ENCODE data around the gene CDK19.
A peak's percentile ranks its signal among the peaks of the same experiment; 100 is the strongest.
"Not testable (repeated sequence)": the region's sequence is repeated elsewhere in the genome, so short reads cannot be mapped to it uniquely, and the experiment has no call there.

The CDK19 gene

DNA sequence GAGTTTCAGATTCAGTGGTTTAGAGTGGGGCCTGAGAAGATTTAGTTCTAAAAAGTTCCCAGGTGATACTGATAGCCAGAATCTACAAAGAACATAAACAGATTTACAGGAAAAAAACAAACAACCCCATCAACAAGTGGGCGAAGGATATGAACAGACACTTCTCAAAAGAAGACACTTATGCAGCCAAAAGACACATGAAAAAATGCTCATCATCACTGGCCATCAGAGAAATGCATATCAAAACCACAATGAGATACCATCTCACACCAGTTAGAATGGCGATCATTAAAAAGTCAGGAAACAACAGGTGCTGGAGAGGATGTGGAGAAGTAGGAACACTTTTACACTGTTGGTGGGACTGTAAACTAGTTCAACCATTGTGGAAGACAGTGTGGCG lies 214.6 kb downstream of the CDK19 start:
- not testable (repeated sequence) for H3K4me1 Mint-ChIP-seq, ATAC-seq, H3K27me3 Mint-ChIP-seq, H3K4me3 Mint-ChIP-seq, H3K27ac Mint-ChIP-seq, H3K9me3 Mint-ChIP-seq
- H3K36me3 Mint-ChIP-seq, result peaks cover 11% of the 10 kb centered on the region

DNA sequence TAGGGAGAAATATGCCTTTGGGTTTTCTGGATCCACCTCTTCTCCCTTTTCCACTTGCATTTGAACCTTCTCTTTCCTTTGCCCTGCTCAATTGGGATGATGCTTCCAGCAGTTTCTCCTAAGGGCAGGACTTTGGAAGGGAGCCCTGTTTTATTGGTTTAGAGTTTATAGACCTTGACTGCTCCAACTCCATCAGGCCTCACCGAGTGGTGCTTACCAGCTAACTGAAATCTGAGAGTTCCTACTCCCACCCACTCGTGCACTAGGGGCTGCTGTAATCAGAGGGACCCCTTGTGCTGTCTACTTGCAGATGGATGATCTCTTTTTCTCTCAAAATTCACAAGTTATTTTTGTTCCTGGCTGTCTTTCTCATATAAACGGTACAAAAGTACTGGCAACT lies 217.5 kb downstream of the CDK19 start:
- H3K9me3 Mint-ChIP-seq, result no peaks in the 10 kb centered on the region
- no peaks in the 10 kb centered on the region for H3K27me3 Mint-ChIP-seq
- H3K4me3 Mint-ChIP-seq, result no peak overlapping the region
- peaks cover 11% of the 10 kb centered on the region for H3K36me3 Mint-ChIP-seq
- no peak for ATAC-seq
- no peak overlapping the region for H3K27ac Mint-ChIP-seq
- no peaks in the 10 kb centered on the region for H3K4me1 Mint-ChIP-seq

DNA sequence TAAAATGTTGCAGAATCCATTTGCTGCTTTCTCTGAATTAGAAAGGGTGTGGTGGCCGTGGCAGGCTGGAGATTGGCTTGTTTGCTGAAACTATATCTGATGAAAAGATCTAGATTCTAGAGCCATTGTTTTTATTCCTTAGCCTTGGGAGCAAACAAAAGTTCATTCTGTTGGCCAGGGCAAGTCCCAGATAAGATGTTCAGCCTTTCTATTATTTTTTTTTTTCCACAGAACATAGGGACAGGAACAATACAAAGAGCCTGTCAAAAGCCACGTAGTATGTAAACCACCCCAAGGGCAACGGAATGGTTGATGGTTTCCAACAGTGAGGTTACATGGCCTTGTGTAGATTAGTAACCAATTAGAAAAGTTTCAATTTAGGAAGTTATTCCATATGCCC lies 218.9 kb downstream of the CDK19 start:
- Mint-ChIP-seq H3K36me3 (peaks cover 11% of the 10 kb centered on the region), H3K4me3 (no peak overlapping the region), H3K27ac (no peak overlapping the region), H3K27me3 (no peaks in the 10 kb centered on the region), H3K4me1 (no peaks in the 10 kb centered on the region), H3K9me3 (no peaks in the 10 kb centered on the region)
- no peak for ATAC-seq

DNA sequence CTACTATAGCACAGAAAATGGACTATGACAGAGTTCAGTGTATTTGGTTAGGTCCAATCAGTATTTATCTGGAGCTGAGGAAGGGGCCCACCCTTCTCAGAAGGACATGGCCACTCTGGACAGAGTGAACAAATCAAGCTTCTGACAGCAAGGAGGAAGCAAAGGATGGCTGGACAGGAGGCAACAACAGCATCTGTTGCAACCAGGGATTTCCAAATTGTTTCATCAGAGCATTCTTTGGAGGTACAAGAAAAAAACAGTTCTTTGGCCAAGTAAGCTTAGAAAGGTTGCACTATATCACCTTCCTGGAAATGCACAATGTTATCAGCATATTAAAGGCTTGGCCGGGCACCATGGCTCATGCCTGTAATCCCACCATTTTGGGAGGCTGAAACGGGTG lies 220.2 kb downstream of the CDK19 start:
- Mint-ChIP-seq H3K27me3 (no peaks in the 10 kb centered on the region), H3K4me1 (peaks cover 9% of the 10 kb centered on the region), H3K9me3 (no peaks in the 10 kb centered on the region), H3K4me3 (no peak overlapping the region), H3K27ac (no peak overlapping the region), H3K36me3 (peaks cover 6% of the 10 kb centered on the region)
- ATAC-seq, result no peak

- no peak for ATAC-seq
- H3K4me1 Mint-ChIP-seq, result peaks cover 23% of the 10 kb centered on the region
- H3K4me3 Mint-ChIP-seq, result no peak overlapping the region
- no peaks in the 10 kb centered on the region for H3K9me3 Mint-ChIP-seq
- H3K27ac Mint-ChIP-seq, result no peak overlapping the region
- H3K27me3 Mint-ChIP-seq, result no peaks in the 10 kb centered on the region
- no peaks in the 10 kb centered on the region for H3K36me3 Mint-ChIP-seq
Observed at GRCh38 chr6:110593637-110594036, 221.6 kb downstream of the CDK19 start.

- H3K27ac Mint-ChIP-seq, result no peak overlapping the region
- ATAC-seq, result no peak
Observed at GRCh38 chr6:110592765-110593164, 222.5 kb downstream of the CDK19 start.

GRCh38 chr6:110590821-110591351 lies 224.4 kb downstream of the CDK19 start:
- Mint-ChIP-seq H3K27ac (peak overlapping the region; percentile 92), H3K4me1 (peaks cover 24% of the 10 kb centered on the region), H3K4me3 (no peak overlapping the region), H3K27me3 (no peaks in the 10 kb centered on the region), H3K9me3 (no peaks in the 10 kb centered on the region), H3K36me3 (no peaks in the 10 kb centered on the region)
- no peak for ATAC-seq

More at GRCh38 chr6:110592765-110593164, 222.5 kb downstream of the CDK19 start:
- no peaks in the 10 kb centered on the region for H3K9me3 Mint-ChIP-seq
- H3K36me3 Mint-ChIP-seq, result no peaks in the 10 kb centered on the region
- no peaks in the 10 kb centered on the region for H3K27me3 Mint-ChIP-seq
- H3K4me1 Mint-ChIP-seq, result peaks cover 24% of the 10 kb centered on the region
- no peak overlapping the region for H3K4me3 Mint-ChIP-seq

DNA sequence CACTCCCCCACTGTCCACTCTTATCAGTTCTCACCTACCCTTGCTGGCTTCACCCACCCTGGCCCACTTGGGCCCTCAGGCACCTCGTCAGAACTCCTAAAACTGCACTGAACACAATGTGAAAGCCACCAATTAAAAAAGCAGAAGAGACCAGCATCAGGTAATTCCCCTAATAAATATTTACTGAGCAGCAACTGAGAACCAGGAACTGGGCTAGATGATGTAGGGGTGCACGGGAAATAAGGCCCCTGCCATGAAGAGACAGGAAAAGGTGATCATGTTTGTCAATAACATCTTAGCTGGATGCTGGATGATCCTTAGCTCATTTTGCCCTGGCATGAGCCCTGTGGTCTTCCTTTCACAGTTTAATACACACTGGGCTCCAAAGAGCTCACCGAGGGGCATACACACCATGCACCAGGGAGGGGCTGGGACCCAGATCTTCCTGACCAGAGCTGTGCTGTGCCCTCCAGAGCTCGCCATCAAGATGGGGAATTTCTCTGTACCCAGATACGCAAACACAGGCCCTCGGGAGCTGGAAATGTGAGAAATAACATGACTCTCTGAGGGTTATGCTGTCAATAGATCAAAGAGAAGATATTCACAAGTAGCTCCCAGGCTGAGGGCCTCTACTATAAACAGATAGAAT lies 225.3 kb downstream of the CDK19 start:
- peak; percentile 98 for ATAC-seq
- H3K4me1 Mint-ChIP-seq, result peaks cover 24% of the 10 kb centered on the region
- H3K27me3 Mint-ChIP-seq, result no peaks in the 10 kb centered on the region
- peak overlapping the region; percentile 36 for H3K4me3 Mint-ChIP-seq
- peak overlapping the region; percentile 92 for H3K27ac Mint-ChIP-seq
- no peaks in the 10 kb centered on the region for H3K9me3 Mint-ChIP-seq
- no peaks in the 10 kb centered on the region for H3K36me3 Mint-ChIP-seq

GRCh38 chr6:110587328-110587727 lies 227.9 kb downstream of the CDK19 start:
- Mint-ChIP-seq H3K36me3 (no peaks in the 10 kb centered on the region), H3K4me3 (no peak overlapping the region), H3K27ac (no peak overlapping the region), H3K27me3 (no peaks in the 10 kb centered on the region), H3K9me3 (no peaks in the 10 kb centered on the region), H3K4me1 (peaks cover 24% of the 10 kb centered on the region)
- ATAC-seq, result no peak

GRCh38 chr6:110581679-110582078 lies 233.6 kb downstream of the CDK19 start:
- Mint-ChIP-seq H3K9me3 (no peaks in the 10 kb centered on the region), H3K4me1 (no peaks in the 10 kb centered on the region), H3K4me3 (no peak overlapping the region), H3K36me3 (no peaks in the 10 kb centered on the region), H3K27ac (no peak overlapping the region), H3K27me3 (no peaks in the 10 kb centered on the region)
- no peak for ATAC-seq

DNA sequence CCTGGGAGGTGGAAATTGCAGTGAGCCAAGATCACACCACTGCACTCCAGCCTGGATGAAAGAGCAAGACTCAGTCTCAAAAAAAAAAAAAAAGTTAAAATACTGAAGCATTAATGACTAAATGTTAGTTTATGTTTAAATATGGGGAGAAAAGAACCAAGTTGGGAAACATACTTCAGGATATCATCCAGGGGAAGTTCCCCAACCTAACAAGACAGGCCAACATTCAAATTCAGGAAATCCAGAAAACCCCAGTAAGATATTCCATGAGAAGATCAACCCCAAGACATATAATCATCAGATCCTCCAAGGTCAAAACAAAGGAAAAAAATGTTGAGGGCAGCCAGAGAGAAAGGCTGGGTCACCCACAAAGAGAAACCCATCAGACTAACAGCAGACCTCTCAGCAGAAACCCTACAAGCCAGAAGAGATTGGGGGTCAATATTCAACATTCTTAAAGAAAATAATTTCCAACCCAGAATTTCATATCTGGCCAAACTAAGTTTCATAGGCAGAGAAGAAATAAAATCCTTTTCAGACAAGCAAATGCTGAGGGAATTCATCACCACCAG lies 237.6 kb downstream of the CDK19 start:
- not testable (repeated sequence) for H3K36me3 Mint-ChIP-seq, H3K9me3 Mint-ChIP-seq, H3K27me3 Mint-ChIP-seq, H3K4me1 Mint-ChIP-seq, H3K27ac Mint-ChIP-seq, H3K4me3 Mint-ChIP-seq, ATAC-seq

DNA sequence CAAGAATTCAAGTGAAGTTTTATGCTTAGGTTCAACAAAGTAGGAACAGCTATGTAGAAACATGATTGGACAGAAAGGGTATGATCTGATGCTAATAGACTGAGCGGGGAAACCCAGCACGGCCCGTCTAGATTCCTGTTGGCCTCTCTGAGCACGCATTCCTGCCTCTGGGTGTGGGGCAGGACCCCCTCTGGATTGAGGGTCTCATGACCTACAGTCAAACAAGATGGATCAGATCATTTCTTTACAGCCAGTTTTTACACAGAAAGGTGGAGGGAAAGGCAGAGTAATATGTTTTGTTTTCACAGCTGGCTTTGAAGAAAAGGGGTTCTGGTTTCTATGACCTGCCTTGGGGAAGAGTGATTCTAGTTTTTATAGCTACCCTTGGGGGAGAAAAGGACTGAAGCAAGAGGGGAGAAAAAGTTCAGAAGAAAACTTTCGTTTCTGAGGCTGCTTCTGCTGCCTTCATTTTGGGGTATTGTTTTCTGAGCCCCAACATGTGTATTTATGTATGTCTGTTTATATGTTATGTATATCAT lies 239.3 kb downstream of the CDK19 start:
- no peak overlapping the region for H3K4me3 Mint-ChIP-seq
- H3K9me3 Mint-ChIP-seq, result no peaks in the 10 kb centered on the region
- H3K4me1 Mint-ChIP-seq, result no peaks in the 10 kb centered on the region
- no peaks in the 10 kb centered on the region for H3K27me3 Mint-ChIP-seq
- H3K27ac Mint-ChIP-seq, result no peak overlapping the region
- no peak for ATAC-seq
- no peaks in the 10 kb centered on the region for H3K36me3 Mint-ChIP-seq

DNA sequence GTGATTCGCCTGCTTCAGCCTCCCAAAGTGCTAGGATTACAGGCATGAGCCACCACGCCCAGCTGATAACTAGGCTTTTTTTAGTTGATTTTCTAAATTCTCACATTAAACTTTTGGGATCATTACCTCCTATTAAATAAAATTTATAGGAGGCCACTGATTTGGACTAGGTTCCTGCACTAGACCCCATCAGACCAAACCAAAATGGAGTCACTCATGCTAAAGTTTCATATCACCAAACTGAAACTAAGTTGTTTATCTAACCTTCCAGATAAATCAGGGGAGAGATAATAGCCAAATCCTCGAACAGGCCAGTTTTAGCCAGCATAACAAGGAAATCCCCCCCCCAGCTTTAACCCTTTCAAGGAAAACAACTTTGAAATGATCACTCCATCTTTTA lies 240.5 kb downstream of the CDK19 start:
- Mint-ChIP-seq H3K36me3 (no peaks in the 10 kb centered on the region), H3K4me1 (no peaks in the 10 kb centered on the region), H3K4me3 (no peak overlapping the region), H3K27ac (no peak overlapping the region), H3K27me3 (no peaks in the 10 kb centered on the region), H3K9me3 (no peaks in the 10 kb centered on the region)
- ATAC-seq, result no peak

DNA sequence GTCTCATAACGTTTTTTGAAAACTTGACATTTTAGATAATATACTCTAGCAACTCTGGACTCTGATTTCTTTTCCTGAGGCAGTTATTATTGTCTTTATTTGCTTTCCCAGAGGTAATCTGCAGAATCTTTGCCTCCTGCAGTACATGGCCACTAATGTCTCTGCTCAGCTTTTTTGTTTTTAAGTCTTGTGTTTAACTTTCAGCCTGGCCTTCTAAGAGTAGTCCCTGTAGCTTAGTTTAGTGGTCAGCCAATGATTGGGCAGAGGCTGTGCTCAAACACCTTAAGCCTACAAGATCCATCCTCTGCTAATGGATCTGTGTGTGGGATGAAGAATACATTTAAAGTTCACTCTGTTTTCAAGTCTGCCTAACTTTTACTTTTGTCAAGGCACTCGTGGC lies 241.7 kb downstream of the CDK19 start:
- no peak overlapping the region for H3K4me3 Mint-ChIP-seq
- no peak for ATAC-seq

DNA sequence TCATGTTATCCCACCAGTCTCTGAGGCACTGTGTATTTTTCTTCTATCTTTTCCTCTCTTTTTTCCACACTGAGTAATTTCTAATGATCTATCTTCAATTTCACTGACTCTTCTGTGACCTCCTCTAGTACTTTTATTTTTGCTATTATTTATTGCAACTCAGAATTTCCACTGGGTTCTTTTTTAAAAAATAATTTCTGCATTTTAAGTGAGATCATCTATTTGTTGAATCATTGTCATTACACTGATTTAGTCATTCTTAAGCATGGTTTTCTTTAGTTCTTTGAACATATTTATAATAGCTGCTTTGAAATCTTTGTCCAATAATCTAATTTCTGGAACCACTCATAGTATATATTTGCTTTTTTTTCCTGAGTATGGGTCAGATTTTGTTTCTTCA lies 242.1 kb downstream of the CDK19 start:
- Mint-ChIP-seq H3K27me3 (no peaks in the 10 kb centered on the region), H3K4me1 (peaks cover 5% of the 10 kb centered on the region), H3K4me3 (no peak overlapping the region), H3K27ac (no peak overlapping the region), H3K36me3 (no peaks in the 10 kb centered on the region), H3K9me3 (no peaks in the 10 kb centered on the region)
- no peak for ATAC-seq

More for the DNA sequence above, 241.7 kb downstream of the CDK19 start:
- no peaks in the 10 kb centered on the region for H3K9me3 Mint-ChIP-seq
- H3K27me3 Mint-ChIP-seq, result no peaks in the 10 kb centered on the region
- peaks cover 1% of the 10 kb centered on the region for H3K4me1 Mint-ChIP-seq
- no peaks in the 10 kb centered on the region for H3K36me3 Mint-ChIP-seq
- no peak overlapping the region for H3K27ac Mint-ChIP-seq

All from stimulated activated memory B cell treated with anti-CD40 and anti-IgM and Interleukin-4, amounts not matched to agents 10 μg/mL and 1 μg/mL and 100 μg/mL, for 72 hours (primary cell).